T-helper 17 cell (primary cell): ENCODE results near the gene EID3. TPM values are rescaled to one million over a fixed set of nuclear protein-coding genes. Genes with fewer than 3 reads are reported as not detected.

Source experiments
- ATAC-seq: fragments of 150-1000 bp; cut with Tn5 transposase; 2 replicates; pipeline ENCODE4 v1.10.0; 2021; ENCODE audit warnings: mild to moderate bottlenecking, moderate library complexity
- DNase-seq, 3 donors: peaks; one replicate each; pipeline versions ENCODE4 v3.0.0 to v3.0.0-alpha.2; 2020 to 2021
- H3K9me3 ChIP-seq: one replicate; pipeline ENCODE4 v1.7.0; 2013; ENCODE audit warnings: low read length, mild to moderate bottlenecking; ENCODE audit not compliant: control insufficient read depth, poor library complexity, severe bottlenecking
- H3K27ac Mint-ChIP-seq: one replicate; pipeline ENCODE4 v1.8.0; 2022; ENCODE audit warnings: mild to moderate bottlenecking, moderate library complexity, mixed read lengths
- H3K27me3 Mint-ChIP-seq: one replicate; pipeline ENCODE4 v1.8.0; 2022; ENCODE audit warnings: mixed read lengths
- H3K36me3 Mint-ChIP-seq: one replicate; pipeline ENCODE4 v1.8.0; 2022; ENCODE audit warnings: low read depth, mixed read lengths
- H3K4me1 Mint-ChIP-seq: one replicate; pipeline ENCODE4 v1.8.0; 2022; ENCODE audit warnings: mild to moderate bottlenecking, mixed read lengths
- H3K4me3 Mint-ChIP-seq: one replicate; pipeline ENCODE4 v1.8.0; 2022; ENCODE audit warnings: mild to moderate bottlenecking, moderate library complexity, mixed read lengths
- total RNA-seq, 4 donors: library from RNA in 2 of 4; stranded (reverse) in 2 of 4; gene quantifications; one replicate each; pipeline ENCODE4 v1.2.3 and lab custom pipeline; 2022 to 2026

EID3 gene
- total RNA-seq, 2 donors from 2014 or later, result 12.2 to 13.7 TPM

- H3K4me1 Mint-ChIP-seq, result peaks cover 6% of the 10 kb centered on the region
These were observed 23.4 kb upstream of the EID3 start for GRCh38 chr12:104280111-104280510.

GRCh38 chr12:104280717-104281458 is 22.7 kb upstream of the EID3 start:
- Mint-ChIP-seq H3K27me3 (peaks cover 23% of the 10 kb centered on the region), H3K4me1 (peaks cover 6% of the 10 kb centered on the region), H3K27ac (no peak overlapping the region), H3K4me3 (no peak overlapping the region), H3K36me3 (peaks cover 12% of the 10 kb centered on the region)
- no peak for ATAC-seq
- H3K9me3 ChIP-seq, result no peaks in the 10 kb centered on the region
- no peak for DNase-seq

More at GRCh38 chr12:104280111-104280510, 23.4 kb upstream of the EID3 start:
- H3K9me3 ChIP-seq, result no peaks in the 10 kb centered on the region
- H3K27ac Mint-ChIP-seq, result no peak overlapping the region
- H3K27me3 Mint-ChIP-seq, result peaks cover 23% of the 10 kb centered on the region
- DNase-seq (no peak), ATAC-seq (no peak)
- peaks cover 12% of the 10 kb centered on the region for H3K36me3 Mint-ChIP-seq
- no peak overlapping the region for H3K4me3 Mint-ChIP-seq

DNA sequence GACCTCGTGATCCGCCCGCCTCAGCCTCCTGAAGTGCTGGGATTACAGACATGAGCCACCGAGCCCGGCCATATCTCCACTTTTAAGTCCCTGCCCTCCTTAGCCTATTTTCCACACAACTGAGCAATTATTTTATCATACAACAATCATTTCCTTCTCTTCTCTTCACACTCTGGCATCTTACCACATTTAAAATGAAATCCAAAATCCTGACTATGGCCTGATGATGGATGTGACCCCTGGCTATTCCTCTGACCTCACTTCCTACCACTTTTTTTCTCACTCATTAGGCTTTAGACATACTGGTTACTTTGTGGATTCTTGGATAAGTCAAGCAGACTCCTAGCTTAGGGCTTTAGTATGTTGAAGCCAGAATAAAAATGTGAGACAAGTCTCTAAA is 21.9 kb upstream of the EID3 start:
- Mint-ChIP-seq H3K4me3 (no peak overlapping the region), H3K27me3 (peaks cover 23% of the 10 kb centered on the region), H3K4me1 (peaks cover 5% of the 10 kb centered on the region), H3K36me3 (peaks cover 12% of the 10 kb centered on the region), H3K27ac (no peak overlapping the region)
- ATAC-seq (no peak), DNase-seq (no peak)
- no peaks in the 10 kb centered on the region for H3K9me3 ChIP-seq

GRCh38 chr12:104282109-104282508 is 21.4 kb upstream of the EID3 start:
- no peak for ATAC-seq
- peaks cover 10% of the 10 kb centered on the region for H3K4me1 Mint-ChIP-seq
- no peak for DNase-seq
- no peak overlapping the region for H3K27ac Mint-ChIP-seq
- peaks cover 23% of the 10 kb centered on the region for H3K27me3 Mint-ChIP-seq
- peaks cover 12% of the 10 kb centered on the region for H3K36me3 Mint-ChIP-seq
- H3K9me3 ChIP-seq, result no peaks in the 10 kb centered on the region
- H3K4me3 Mint-ChIP-seq, result no peak overlapping the region

DNA sequence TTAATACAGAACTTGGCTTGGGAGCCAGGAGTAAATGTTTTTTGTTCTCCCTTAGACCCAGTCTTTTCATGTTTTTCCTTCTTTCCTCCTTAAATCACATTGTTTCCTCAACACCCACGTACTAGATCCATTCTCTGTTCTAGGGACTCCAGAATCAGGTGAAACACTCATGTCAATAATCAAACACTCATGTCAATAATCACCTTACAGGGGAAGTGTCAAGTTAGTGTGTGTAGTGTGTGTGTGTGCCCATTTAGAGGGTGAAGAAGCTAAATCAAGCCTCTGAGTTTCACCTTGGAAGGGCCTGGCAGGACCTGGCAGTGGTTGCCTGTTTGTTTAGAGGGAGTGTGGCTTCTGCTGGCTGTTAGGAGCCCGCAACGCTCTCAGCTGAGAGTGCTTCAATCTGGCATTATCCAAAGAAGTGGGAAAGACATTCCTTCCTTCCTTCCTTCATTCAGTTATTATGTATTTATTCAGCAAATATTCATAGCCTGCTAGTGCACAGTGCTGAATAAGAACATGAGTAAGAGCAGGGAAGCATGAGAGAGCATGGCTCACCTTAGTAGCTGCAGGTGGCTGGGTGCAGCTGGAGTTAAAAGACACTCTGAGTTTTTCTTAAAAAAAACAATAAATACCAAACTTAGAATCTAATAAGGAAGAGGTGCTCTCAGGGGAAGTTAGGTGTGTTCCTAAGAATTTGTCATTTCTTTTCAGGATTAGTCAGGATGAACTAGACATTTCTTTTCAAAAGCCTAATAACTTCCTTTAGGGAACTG is 17.6 kb upstream of the EID3 start:
- no peak for ATAC-seq

DNA sequence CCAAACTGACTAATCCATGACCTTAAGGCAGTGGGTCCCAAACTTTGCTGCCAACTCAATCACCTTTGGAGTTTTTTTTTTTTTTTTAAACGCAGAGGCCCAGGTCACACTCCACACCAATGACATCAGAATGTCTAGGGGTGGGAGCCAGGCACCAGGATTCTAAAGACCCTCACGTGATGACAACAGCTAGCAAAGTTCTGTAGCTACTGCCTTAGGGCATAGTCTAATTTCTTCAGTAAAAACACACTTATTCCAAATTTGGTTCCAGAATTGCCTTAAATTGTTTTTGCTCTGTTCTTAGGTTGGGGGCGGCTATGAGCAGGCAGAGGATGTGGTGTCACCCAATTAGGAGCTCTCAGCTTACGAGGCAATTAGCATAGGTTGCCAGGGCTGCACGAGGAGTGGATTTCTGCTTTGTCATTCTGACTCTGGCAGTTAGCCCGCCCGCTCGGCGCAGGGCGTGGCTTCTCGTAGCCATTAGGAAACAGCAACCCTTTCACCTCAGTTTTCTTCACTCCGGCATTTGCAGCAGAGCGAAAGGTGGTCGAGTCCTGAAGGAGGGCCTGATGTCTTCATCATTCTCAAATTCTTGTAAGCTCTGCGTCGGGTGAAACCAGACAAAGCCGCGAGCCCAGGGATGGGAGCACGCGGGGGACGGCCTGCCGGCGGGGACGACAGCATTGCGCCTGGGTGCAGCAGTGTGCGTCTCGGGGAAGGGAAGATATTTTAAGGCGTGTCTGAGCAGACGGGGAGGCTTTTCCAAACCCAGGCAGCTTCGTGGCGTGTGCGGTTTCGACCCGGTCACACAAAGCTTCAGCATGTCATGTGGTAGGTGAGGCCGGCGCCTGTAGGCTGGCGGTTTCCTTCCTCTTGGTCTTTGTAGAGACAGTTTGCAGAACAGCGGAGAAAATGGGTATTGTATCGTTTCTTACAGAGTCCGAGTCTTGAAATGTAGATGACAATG is 16.7 kb upstream of the EID3 start:
- DNase-seq (peak; percentile 74 to 80 (median 78)), ATAC-seq (peak; percentile 91)
- H3K27me3 Mint-ChIP-seq, result peaks cover 2% of the 10 kb centered on the region
- peak overlapping the region; percentile 96 for H3K27ac Mint-ChIP-seq
- no peaks in the 10 kb centered on the region for H3K36me3 Mint-ChIP-seq
- peaks cover 28% of the 10 kb centered on the region for H3K4me1 Mint-ChIP-seq
- peak overlapping the region; percentile 98 for H3K4me3 Mint-ChIP-seq
- H3K9me3 ChIP-seq, result no peaks in the 10 kb centered on the region

More for the DNA sequence above, 17.6 kb upstream of the EID3 start:
- no peak overlapping the region for H3K4me3 Mint-ChIP-seq
- no peaks in the 10 kb centered on the region for H3K9me3 ChIP-seq
- H3K36me3 Mint-ChIP-seq, result peaks cover 4% of the 10 kb centered on the region
- peak overlapping the region; percentile 96 for H3K27ac Mint-ChIP-seq
- DNase-seq, result no peak
- H3K4me1 Mint-ChIP-seq, result peaks cover 28% of the 10 kb centered on the region
- H3K27me3 Mint-ChIP-seq, result peaks cover 11% of the 10 kb centered on the region

DNA sequence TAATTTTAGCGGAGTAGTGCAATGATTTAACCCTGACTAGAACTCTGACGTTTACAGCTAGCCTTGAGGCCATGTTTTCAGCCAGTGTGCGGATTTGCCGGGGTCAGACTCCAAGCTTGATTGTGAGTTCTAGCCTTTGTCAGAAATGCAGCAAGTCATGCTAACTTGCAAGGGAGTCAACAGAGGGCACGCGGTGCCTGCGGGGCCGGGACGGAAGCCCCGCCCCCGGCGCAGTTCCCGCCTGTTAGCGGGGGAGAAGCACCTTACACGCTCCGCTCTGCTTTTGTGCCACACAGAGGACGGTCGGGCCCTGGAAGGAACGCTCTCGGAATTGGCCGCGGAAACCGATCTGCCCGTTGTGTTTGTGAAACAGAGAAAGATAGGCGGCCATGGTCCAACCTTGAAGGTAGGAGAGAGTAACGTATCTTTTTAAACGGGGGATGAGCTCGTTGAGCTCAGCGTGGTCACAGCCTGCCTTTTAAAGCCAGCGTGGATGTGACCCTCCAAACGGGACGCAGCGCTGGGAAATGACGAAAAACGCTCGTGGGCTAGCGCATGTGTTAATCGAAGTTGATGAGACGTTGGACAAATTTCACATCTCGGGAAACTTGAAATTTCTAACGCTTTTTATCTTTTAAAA is 14.8 kb upstream of the EID3 start:
- peak overlapping the region; percentile 98 for H3K4me3 Mint-ChIP-seq
- H3K27ac Mint-ChIP-seq, result peak overlapping the region; percentile 96
- DNase-seq, result peak; percentile 75 to 80 (median 79)
- H3K4me1 Mint-ChIP-seq, result peaks cover 37% of the 10 kb centered on the region
- no peaks in the 10 kb centered on the region for H3K9me3 ChIP-seq
- peak; percentile 80 for ATAC-seq
- H3K27me3 Mint-ChIP-seq, result no peaks in the 10 kb centered on the region
- no peaks in the 10 kb centered on the region for H3K36me3 Mint-ChIP-seq

DNA sequence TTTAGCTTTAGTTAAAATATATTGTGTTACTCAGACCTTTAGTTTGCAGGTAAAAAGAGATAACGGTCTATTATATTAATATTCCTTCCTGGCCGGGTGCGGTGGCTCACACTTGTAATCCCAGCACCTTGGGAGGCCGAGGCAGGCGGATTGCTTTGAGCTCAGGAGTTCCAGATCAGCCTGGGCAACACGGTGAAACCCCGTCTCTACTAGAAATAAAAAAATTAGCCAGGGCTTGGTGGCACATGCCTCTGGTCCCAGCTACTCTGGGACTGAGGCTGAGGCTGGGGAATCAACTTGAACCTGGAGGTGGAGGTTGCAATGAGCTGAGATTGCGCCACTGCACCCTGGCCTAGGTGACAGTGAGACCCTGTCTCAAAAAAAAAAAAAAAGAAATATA is 13.2 kb upstream of the EID3 start:
- Mint-ChIP-seq H3K27ac (no peak overlapping the region), H3K27me3 (no peaks in the 10 kb centered on the region), H3K4me3 (no peak overlapping the region), H3K4me1 (peaks cover 45% of the 10 kb centered on the region), H3K36me3 (peaks cover 3% of the 10 kb centered on the region)
- ATAC-seq (no peak), DNase-seq (no peak)
- H3K9me3 ChIP-seq, result no peaks in the 10 kb centered on the region

- Mint-ChIP-seq H3K4me3 (no peak overlapping the region), H3K27me3 (no peaks in the 10 kb centered on the region), H3K4me1 (peaks cover 47% of the 10 kb centered on the region), H3K27ac (no peak overlapping the region), H3K36me3 (peaks cover 7% of the 10 kb centered on the region)
- DNase-seq, result no peak
- no peaks in the 10 kb centered on the region for H3K9me3 ChIP-seq
- no peak for ATAC-seq
These were observed 12.7 kb upstream of the EID3 start for GRCh38 chr12:104290855-104291254.

DNA sequence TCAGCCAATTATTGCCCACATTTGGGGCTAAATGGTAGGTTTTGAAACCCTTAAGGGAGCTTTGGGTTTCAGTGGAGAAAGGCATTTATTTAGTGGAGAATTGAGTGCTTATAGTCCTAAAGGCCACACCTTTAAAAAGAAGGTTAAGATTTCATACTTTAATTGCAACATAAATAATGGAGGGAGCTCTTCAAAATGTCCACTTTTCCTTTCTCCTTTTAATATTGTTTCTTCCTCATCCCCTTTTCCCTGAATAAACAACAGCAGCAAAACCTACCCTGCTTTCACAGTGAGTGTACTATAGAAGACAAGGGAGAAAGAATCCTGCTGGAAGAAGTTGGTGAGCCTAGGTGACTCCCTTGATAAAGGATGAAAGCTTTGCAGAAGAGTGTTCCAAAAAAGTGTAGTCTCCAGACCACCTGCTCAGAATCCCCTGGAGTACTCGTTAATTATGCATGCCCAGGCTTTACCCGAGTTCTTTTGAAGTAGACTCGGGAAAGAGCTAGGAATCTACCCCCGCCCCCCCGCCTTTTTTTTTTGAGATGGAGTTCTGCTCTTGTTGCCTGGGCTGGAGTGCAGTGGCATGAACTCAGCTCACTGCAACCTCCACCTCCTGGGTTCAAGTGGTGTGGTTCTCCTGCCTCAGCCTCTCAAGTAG is 11.5 kb upstream of the EID3 start:
- Mint-ChIP-seq H3K27ac (no peak overlapping the region), H3K4me3 (no peak overlapping the region), H3K27me3 (no peaks in the 10 kb centered on the region), H3K36me3 (peaks cover 7% of the 10 kb centered on the region), H3K4me1 (peaks cover 43% of the 10 kb centered on the region)
- no peak for ATAC-seq
- DNase-seq, result no peak
- H3K9me3 ChIP-seq, result no peaks in the 10 kb centered on the region

- no peaks in the 10 kb centered on the region for H3K9me3 ChIP-seq
- peaks cover 36% of the 10 kb centered on the region for H3K4me1 Mint-ChIP-seq
- no peaks in the 10 kb centered on the region for H3K27me3 Mint-ChIP-seq
- ATAC-seq, result no peak
- H3K27ac Mint-ChIP-seq, result peak overlapping the region; percentile 34
- peaks cover 7% of the 10 kb centered on the region for H3K36me3 Mint-ChIP-seq
- H3K4me3 Mint-ChIP-seq, result no peak overlapping the region
- DNase-seq, result no peak
These were observed 10.4 kb upstream of the EID3 start for GRCh38 chr12:104292872-104293794.
